Effector memory CD4-positive, alpha-beta T cell (primary cell): Measurements from ENCODE around the gene TUBAL3.

Source experiments
- DNase-seq, 3 donors: peaks; one replicate each; pipeline ENCODE4 v3.0.0-alpha.2; 2020
- H3K27ac ChIP-seq: 2 replicates; pipeline ENCODE4 v1.7.0; 2013; ENCODE audit warnings: mild to moderate bottlenecking, low read length, moderate library complexity; ENCODE audit not compliant: insufficient read depth, poor library complexity, severe bottlenecking
- H3K27me3 ChIP-seq: replicated peaks from 2 replicates; pipeline ENCODE4 v1.7.0; 2013; ENCODE audit warnings: mild to moderate bottlenecking, low read length; ENCODE audit not compliant: insufficient read depth, control insufficient read depth, poor library complexity, severe bottlenecking
- H3K36me3 ChIP-seq: 2 replicates; pipeline ENCODE4 v1.7.0; 2013; ENCODE audit warnings: mild to moderate bottlenecking, low read length, moderate library complexity; ENCODE audit not compliant: control insufficient read depth, insufficient read depth
- H3K4me1 ChIP-seq: 2 replicates; pipeline ENCODE4 v1.7.0; 2013; ENCODE audit warnings: low read length, mild to moderate bottlenecking; ENCODE audit not compliant: control insufficient read depth, insufficient read depth, poor library complexity, severe bottlenecking
- H3K4me3 ChIP-seq: 2 replicates; pipeline ENCODE4 v1.7.0; 2013; ENCODE audit warnings: low read length, low read depth, mild to moderate bottlenecking; ENCODE audit not compliant: insufficient read depth, poor library complexity, severe bottlenecking
- H3K9me3 ChIP-seq: 2 replicates; pipeline ENCODE4 v1.7.0; 2013; ENCODE audit warnings: mild to moderate bottlenecking, low read length, moderate library complexity; ENCODE audit not compliant: control insufficient read depth

TUBAL3 gene

DNA sequence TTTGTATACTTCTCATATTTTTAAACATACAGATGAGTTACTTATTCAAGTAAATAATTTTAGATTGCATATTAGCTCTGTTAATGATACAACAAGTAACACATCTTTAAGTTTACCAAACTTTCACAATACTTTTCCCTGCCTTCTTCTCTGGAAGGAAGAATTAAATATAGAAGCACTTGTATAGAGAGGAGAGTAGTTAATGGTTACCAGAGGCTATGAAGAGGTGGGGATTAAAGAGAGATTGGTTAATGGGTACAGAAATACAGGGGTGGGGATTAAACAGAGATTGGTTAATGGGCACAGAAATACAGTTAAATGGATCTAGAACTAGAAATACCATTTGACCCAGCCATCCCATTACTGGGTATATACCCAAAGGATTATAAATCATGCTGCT lies 59.9 kb downstream of the TUBAL3 start:
- Histone ChIP-seq H3K27me3 (no peaks in the 10 kb centered on the region), H3K27ac (no peak overlapping the region), H3K36me3 (no peaks in the 10 kb centered on the region), H3K4me3 (no peak overlapping the region), H3K9me3 (no peaks in the 10 kb centered on the region), H3K4me1 (no peaks in the 10 kb centered on the region)
- DNase-seq, result no peak

DNA sequence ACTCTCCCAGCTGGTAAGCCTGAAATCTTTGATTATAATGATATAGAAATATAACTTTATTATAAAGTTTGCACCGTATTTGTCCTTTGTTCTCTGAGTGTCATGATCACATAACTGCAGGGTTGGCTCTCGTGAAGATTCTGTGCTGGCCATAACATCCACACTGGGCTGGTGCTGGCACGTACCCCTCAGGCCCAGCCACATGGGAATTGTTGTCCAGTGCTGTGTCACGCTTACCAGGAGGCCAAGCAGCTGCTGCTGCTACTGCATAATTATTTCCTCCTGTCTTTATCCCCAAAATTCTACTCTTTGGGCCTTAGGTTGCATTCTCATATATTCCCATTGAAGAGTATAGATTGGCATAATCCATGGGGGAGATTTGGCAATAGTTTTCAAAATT lies 60.6 kb downstream of the TUBAL3 start:
- Histone ChIP-seq H3K27ac (no peak overlapping the region), H3K9me3 (no peaks in the 10 kb centered on the region), H3K36me3 (no peaks in the 10 kb centered on the region), H3K27me3 (no peaks in the 10 kb centered on the region), H3K4me3 (no peak overlapping the region), H3K4me1 (no peaks in the 10 kb centered on the region)
- no peak for DNase-seq

DNA sequence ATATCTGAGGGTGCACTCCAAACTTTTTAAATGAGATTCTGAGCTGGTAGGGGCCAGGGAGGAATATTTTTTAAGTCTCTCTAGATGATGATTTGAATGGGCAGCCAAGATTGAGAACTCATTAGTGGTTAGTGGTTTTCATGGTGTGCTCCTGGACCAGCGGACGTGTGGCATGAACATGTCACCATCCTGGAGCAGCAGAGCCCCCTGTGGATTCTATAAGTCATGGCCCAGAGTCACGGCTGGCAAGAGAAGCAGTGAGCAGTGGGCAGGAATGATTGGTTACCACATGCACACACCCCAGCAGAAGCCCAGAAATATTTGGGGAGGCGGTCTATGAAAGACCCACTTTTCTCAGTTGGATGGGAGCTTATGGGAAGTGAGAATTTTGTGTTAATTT lies 61.1 kb downstream of the TUBAL3 start:
- no peak for DNase-seq
- Histone ChIP-seq H3K4me1 (no peaks in the 10 kb centered on the region), H3K36me3 (no peaks in the 10 kb centered on the region), H3K4me3 (no peak overlapping the region), H3K27me3 (no peaks in the 10 kb centered on the region), H3K27ac (no peak overlapping the region), H3K9me3 (no peaks in the 10 kb centered on the region)
